NCI-H82 treated with DMSO at 0.1 percent for 48 hours (cell line): Measurements from ENCODE around the gene HOXB8.

Experiments used
- DNase-seq: peaks from one replicate; lab custom pipeline; 2025; ENCODE audit not compliant: unreplicated experiment; lab: John Stamatoyannopoulos, UW

HOXB8 gene

DNA sequence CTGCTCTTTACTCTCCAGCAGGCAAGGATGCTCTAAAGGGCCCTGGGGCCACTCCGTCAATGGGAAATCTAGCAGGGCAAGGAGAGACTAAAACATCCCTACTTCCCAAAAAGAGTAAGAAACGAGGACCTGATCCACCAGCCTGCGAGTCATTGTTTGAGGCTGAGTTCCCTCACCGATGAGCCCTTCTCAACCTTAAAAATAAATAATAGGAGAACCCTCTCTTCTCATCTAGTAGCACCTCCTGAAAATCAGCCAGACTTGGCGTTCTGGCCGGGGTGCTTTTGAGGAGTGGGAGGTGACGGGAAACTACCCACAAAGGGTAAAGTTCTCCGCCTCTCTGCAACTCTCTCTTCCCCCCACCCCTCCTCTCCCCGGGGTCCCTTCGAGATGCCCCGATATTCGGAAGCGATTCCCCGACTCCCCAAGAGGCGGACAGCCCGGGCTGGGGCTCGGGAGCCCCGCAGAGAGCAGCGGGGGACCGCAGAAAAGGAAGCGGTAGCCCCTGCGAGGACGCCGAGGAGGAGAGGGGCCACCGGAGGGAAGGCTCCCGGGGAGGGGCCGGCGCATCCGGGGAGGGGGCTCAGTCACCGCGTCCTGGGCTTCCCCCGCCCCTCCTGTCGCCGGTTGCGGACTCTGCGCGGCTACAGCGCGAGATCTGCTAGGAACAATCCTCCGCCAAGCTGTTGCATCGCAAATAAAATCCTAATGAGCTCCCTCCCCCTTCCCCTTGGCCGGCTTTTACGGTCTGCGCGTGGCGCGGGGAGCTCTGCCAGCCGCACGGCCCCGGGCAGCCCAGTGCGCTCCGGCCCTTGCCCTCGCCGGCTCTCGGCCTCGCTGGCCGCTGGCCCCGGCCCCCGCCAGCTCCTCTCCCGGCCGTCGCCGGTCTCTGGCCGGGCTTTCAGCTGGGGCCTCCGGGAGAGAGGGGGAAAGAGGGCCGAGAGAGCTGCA, 9.7 kb upstream of the HOXB8 start:
- no peak for DNase-seq

DNA sequence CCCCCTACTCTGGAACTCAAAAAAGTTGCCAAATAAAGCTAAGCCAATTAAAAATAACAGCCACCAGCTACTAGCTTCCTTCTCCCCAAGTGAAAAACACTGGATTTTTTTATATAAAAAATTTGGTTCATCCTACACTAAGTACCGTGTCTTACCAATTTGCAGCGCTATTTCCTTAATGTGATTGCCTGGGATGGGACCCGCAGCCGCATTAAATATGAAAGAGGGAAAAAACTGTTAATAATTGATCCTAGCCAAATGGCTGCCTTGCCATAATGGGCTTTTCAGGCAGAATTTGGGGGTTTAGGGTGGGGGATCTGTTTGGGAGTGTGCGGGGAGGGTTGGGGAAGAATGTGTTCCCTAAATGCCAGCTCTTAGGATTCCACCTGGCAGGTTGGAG, 9.0 kb upstream of the HOXB8 start:
- no peak for DNase-seq

DNA sequence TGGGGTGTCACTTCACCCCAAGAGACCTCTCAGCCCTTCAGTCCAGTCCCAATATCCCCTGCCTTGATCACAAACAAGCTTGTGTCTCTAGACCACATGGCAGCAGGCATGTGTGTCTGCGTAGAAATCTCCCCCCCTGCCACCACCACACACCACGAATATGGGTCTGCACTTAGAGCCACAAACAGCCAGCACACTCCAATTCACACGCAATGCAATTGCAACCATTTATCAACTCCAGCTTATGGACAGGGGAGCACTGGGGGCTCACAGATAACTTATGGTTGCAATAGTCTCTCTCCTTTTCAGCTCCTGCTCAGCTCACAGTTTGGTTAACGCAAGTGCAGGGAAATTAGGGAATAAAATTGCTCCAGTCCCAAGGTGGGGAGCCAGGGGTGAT, 8.5 kb upstream of the HOXB8 start:
- DNase-seq = no peak

DNA sequence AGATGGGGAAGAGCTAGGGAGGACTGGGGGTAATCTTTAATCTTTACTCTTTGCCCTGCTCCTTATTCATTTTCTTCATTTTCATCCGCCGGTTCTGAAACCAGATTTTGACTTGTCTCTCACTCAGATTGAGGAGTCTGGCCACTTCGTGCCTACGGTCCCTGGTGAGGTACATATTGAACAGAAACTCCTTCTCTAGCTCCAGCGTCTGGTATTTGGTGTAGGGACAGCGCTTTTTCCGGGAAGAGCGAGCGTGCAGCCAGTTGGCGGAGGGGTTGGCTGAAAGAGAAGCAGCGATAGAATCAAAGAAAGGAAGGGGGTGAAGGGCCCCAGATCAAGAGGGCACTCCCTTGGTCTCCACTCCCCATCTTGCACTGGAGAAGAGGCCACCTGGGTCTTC, 7.8 kb upstream of the HOXB8 start:
- DNase-seq = no peak

DNA sequence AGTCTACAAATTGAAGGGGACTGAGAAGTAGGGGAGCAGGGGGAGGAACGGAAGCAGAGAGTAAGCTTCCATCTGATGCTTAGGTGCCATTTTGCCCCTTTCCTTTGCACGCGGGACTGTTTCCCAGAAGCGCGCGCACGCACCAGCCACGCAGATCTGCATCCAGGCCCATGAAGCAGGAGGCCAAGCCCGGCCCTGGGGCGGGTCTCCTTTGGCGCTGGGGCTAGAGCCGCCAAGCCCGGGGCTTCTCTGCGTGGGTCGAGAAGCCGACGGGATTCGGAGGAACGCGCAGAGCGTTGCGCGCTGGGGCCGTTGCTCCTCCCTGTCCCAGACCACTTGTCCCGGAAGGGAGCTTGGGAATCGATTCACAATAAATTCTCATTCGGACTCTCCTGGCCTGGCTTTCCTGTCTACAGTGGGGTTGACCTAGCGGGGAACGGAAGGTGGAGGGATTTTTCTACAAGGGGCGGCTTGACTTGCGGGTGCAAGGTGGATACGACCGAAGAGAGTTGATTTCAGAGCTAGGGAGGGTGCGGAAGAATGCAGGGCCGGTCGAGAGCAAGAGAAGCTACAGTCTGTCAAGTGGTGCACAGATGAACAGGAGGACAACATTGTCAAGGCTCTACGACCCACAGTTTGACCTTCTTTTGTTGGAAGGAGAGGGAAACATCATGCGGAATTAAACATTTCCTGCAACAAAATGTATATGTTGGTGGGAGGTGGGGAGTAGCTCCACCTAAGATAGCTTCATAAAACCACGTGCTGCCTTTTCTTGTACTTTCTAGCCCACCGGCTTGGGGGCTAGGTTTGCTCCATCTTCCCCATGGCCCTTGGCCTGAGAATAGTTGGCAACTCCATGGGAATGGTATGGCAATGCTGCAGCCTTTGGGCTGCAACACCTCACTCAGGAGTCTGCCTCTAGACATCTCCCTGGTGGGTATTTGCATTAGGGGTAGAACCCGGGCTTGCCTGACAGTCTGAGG, 6.6 kb upstream of the HOXB8 start:
- DNase-seq = no peak

DNA sequence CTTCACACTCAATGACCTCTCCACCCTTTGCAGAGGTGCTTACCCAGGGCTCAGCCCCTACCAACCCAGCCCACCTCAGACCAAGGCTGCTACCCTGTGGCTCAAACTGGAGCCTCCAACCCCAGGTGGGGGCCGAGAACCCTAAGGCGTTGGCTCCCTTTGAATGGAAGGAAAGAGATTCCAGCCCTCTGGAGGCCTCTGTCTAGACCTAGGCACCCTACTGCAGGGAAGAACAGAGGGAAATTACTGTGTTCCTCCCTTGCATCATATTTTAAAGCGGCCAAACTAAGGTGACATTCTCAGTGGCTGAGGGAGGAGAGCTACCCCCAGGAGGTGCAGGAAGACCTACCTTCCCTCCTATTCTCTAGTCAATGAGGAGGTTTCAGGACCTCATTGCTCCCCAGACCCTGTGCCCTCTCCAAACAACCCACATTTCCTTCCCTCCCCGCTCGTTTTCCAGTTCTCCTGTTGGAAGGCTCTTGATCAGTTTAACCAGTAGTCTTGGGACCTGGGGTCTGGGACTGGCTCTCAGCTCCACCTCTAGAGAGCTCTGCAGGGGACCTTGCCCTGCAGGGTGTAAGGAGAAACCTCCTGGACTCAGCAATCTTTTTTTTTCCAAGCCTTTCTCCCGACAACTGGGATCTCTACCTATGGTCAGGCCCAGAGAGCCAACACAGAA, 5.5 kb upstream of the HOXB8 start:
- DNase-seq = no peak

DNA sequence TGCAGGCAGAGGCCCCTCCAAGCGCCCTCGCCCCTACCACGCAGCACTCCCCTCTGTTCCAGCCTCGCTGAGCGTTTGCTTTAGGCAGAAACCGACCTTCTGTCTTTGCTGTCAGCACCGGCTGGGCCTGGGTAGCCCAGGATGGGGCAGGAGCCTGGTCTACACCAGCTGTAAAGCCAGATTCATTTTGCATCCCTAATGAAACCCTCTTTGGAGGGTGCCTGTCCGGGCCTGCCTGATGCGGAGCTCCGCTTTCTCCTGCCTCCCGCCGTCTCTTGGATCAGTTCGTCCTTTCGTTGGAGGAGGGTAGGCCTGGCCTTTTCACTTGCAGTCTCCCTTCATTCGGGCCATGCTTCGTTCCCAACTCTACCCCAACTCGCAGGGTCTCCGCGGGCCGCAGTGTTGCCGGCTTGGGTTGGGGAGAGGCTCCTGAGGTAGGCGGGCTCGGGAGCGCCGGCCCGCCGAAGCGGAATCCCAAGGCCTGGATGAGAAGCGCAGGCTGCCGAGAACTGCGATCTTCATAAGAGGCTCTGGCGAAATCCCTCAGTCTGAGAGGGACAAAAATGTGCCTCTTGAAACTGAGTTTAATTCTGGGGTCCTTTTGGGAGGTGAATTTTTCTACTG, 4.8 kb upstream of the HOXB8 start:
- no peak for DNase-seq

DNA sequence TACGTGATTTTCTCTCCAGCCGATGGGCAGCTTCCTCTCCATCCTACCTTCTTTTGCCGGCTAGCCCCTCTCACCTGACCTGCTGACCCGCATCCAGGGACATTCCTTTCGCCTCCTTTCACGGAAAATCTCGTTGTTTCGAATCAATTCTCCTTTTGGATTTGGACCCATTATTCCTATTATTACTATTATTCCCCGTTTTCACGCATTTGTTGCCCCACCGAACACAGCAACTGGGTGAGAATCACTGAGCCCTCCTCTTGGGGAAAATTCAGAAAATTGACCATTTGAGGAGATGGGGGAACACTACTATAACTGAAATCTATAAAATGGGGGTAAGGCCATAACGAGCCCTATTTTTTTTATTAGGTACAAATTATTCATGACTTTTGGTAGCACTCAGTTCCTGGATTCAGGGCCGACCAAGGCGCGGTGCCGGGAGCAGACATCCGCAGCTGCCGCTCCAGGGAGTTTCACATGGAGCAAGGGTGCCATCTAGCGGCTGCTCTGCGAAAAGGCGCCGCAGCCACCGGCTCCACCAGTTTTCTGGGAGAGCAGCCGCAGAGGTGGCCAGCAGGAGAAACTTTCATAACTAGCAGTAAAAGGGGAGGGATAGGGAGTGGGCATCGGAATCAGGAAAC, 3.3 kb upstream of the HOXB8 start:
- DNase-seq = peak; percentile 30

DNA sequence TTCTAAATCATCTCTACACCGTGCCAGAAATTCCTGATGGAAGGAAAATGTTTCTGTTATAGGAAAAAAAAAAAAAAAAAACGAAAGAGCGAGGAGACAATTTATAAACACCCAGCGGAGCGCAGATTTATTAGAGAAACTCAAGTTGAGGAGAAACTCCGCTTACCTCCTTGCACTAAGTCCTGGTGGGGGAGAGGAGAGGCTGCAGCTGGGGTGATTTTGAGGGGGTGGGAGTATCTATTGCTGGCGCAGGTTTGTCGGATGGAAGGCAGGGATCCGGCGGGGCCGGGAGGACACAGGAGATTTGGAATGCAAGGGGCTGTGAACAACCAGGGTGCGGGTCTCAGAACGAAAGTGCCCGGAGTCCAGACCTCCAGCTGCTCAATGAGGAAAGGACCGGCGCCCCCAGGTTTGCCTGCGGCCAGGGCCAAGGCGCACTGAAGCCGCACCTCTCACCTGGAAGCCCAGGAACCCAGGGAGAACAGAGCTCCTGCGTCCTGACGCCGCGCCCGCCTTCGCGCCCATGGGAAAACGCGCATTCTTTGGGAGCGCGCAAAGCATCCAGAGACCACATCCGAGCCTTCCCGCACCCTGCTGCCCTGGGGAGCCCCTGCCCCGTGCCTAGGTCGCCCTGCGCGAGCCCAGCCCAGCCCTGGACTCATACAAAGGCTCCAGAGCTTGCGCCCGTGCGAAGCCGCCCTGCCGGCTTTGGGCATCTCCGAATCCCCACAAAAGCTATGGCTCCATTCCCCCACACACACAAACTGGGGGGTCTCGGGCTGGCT, 2.6 kb upstream of the HOXB8 start:
- no peak for DNase-seq

DNA sequence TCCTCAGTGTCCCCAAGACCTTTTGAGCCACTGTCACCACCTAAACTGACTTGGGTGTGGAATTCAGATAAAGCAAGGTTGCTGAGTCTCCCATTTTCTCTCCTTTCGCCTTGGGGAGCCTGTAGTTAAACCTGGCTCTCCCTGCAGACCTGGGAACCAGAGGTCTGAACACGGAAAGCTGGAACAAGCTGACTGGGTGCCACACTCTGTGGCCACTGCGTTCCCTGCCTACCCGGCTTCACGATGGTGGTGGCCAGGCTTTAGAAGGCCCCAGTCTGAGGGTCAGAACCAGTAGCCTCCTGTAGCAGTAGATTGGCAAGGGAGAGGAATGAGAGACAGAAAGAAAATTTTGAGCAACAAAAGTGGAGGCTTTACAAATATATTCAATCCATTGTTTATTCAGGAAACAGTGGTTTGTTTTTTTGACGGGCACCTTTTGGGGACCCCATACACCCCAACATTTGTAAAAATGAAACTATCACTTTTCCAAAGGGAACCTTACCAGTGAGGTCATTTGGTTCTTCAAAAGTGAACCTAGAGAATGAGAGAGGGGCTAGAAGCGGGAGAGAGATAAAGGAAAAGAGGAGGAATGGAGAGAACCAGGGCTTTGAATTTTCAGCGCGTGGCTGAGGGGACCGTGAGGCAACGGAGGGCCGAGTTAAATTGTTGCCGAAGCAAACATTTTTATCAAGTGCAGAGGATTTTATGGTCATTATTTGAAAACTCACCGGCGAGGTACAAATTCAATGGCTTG, 1.8 kb upstream of the HOXB8 start:
- no peak for DNase-seq

DNA sequence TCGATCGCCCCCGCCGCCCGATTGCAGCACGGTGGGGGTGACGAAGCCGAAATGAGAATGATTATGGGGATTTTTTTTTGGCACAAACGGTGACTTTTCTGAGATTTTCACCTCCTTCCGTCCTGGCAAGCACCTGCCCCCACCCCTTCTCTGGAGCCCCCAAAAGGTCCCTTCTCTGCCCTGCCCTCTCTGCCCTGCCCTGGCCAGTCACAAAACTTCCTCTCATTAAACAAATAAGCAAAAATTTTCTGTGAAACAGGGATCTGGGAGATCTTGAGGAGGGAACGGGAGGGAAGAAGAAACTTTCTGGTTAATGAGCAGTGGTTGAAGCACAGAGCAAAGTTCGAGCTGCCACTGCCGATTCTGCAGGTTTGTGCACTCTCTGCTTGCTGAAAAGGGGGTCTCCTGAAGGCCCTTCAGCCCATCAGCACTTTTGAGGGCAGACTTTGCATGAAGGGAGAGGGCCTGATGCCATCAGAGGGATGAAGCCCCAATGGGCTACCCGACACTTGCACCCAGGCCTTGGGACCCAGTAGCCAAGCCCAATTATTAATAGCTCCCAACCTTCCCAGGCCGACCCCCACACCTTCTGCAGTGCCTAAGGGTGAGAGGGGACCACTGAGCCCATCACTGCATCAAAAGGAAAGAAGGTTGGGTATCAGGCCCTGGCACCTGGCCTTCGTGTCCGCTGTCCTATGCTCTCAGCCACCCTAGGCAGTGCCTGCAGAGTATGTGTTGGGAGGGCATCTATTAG, 1.0 kb upstream of the HOXB8 start:
- no peak for DNase-seq

DNA sequence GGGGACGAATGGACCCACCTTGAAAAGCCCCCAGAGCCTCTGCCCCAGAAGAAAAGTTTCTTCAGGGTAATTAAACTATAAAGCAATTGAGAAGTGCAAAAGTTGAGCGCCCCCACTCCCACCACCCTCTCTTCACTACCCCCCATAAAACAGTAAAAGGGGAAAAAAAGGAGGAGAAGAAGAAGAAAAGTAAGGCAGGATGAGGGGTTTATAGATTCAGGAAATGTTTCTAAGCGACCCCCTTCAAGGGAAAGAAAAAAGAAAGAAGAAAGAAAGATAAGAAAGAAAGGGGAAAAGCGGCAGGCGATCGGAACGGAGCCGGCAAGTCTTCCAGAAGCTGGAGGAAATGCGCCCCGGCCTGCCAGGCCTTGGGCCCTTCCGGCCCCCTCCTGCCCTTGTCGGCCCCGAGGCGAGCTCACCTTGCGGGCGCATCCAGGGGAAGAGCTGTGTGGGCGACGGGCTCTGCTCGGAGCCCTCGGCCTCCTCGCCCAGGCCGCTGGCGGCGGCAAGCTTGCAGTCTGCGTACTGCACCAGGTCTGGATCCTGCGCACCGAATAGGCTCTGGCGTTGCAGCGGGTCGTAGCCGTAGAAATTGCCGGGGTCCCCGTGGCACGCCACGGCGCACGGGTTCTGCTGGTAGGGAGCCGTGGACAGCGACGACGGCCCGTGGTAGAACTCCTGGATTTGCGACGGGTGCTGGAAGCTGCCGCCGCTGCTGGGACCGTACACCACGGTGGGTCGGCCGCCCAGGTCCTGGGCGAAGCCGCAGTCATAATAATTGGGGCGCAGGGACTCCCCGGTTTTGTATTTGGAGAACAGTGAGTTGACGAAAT, 1.0 kb downstream of the HOXB8 start:
- no peak for DNase-seq

DNA sequence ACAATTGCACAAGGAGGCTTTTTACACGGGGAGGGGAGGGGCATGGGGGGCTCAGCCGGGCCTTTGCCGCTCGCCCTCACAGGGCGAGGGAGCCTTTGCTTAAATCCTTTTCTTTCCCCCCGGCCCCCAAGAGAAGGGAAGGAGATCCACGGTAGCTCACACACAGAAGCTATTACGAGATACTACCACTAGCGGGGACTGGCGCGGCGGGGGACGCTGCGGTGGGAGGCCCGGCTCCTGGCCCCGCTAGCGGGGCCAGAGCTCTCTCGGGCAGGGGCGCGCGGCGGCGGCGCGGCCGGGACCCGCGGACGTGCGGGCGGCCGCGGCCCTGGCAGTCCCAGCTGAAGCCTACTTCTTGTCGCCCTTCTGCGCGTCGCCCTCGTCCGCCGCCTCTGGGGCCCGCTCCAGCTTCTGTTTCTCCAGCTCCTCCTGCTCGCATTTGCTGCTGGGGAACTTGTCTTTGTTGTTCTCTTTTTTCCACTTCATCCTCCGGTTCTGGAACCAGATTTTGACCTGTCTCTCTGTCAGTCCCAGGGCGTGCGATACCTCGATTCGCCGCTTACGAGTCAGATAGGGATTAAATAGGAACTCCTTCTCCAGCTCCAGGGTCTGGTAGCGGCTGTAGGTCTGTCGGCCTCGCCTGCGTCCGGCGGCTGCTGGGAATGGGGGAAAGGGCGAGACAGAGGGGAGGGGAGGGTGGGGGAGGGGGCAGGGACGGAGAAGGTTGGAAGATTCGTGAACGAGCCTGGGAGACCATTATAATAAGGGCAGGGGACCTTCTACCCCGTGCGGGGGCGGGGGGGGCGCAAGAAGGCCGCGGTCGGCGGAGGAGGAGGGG, 2.0 kb downstream of the HOXB8 start:
- no peak for DNase-seq

DNA sequence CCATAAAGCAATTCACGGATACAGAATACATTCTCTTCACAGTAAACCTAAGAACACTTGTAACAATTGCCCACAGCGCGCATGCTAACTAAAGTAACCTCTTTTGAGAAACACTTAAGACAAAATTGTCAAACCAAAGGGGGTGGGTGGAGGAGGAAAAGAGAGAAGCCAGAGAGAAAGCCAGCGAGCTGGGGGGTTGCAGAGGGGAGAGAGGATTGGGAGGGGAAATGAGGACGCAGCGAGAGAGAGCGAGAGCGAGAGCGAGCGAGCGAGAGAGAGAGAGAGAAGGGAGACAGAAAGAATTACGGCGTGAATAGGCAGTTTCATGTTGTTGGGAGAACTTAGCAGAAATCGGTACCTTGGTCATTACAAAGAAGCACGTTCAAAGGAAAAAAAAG, 2.6 kb downstream of the HOXB8 start:
- no peak for DNase-seq

DNA sequence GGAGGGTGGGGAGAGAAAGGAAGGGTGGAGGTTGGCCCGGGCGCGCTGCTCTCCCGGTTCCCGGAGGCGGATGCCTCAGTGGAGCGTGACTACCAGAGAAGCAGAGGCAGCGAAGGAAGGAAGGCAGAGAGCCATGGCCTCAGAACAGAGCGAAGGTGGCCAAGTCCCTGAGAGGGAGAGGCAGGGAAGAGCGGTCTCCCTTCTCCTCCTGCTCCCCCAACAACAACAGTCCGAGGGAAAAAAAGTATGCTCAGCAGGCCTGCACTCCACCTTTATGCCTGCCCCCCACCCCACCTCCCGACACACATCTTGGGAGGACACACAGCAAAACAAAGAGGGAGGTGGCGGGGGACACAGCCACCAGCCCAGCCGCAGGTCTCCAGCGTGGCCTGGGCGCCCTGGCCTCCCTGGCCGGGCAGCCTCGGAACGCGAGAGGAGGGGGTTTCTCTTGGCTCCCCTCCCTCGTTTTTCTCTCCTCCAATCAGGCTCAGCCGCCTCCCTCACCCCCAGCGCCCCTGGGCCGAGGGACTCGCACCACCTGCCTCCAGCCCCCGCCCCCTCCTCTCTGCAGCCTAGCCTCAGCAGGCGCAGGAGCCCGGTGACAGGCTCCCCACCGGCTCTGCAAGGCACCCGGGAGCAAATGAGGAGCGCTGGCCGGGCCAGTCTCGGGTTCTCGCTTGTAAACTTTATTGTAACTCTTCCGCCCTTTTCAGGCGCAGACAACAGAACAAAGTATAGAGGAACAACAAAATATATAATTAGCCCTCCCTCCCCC, 3.2 kb downstream of the HOXB8 start:
- no peak for DNase-seq

DNA sequence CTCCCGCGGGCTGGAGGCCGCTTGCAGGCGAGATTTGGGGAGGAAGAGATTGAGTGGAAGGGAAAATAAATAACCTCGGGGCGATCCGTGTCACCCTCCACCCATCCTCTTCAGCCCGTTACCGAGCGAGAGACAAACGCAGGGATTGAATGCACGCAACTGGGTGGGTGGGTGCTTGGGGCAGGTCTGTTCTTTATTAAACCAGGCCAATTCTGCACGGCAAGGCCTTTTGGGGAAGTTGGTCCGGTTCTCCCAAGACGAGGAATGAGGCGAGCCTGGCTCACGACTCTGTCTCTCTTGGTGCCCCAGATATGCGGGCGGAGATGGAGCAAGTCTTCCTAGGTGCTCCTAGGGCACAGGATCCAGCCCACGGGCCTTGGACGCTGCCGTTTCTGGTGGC, 3.9 kb downstream of the HOXB8 start:
- DNase-seq = no peak
